Measurements from ENCODE around the gene ANO1. TPM values are rescaled to one million over a fixed set of nuclear protein-coding genes. Genes with fewer than 3 reads are reported as not detected.

ANO1 gene
- total RNA-seq, 2 donors from 2014 or later: 10.2 to 29.4 TPM

DNA sequence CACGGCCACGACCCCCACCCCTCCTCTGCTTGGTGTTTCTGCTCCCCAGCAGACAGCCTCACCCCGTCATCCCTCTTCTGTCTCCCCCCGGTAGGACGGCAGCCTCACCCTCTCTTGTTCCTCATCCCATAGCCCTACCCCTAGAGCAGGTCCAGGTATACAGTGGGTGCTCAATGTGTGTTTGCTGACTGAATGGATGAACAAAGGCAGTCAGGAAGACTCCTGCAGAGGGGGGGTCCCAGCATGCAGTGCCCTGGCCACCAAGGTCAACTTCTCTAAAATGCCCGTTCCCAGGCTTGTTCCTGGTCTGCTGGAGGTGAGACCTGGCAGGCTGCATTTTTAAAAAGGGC is 90.3 kb downstream of the ANO1 start:
- H3K4me1 ChIP-seq: no peaks in the 10 kb centered on the region
- no peak overlapping the region for H3K27ac ChIP-seq
- no peak overlapping the region for H3K4me3 ChIP-seq
- TF ChIP-seq, protein P1, sequence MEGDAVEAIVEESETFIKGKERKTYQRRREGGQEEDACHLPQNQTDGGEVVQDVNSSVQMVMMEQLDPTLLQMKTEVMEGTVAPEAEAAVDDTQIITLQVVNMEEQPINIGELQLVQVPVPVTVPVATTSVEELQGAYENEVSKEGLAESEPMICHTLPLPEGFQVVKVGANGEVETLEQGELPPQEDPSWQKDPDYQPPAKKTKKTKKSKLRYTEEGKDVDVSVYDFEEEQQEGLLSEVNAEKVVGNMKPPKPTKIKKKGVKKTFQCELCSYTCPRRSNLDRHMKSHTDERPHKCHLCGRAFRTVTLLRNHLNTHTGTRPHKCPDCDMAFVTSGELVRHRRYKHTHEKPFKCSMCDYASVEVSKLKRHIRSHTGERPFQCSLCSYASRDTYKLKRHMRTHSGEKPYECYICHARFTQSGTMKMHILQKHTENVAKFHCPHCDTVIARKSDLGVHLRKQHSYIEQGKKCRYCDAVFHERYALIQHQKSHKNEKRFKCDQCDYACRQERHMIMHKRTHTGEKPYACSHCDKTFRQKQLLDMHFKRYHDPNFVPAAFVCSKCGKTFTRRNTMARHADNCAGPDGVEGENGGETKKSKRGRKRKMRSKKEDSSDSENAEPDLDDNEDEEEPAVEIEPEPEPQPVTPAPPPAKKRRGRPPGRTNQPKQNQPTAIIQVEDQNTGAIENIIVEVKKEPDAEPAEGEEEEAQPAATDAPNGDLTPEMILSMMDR (IDR thresholded peaks at IDR 0.05): no peak
- H3K36me3 ChIP-seq: no peaks in the 10 kb centered on the region
- DNase-seq (ENCODE audit: low spot score): no peak
- no peaks in the 10 kb centered on the region for H3K9me3 ChIP-seq
- no peaks in the 10 kb centered on the region for H3K27me3 ChIP-seq

GRCh38 chr11:70169127-70169526 is 91.0 kb downstream of the ANO1 start:
- H3K4me1 ChIP-seq: no peaks in the 10 kb centered on the region
- no peaks in the 10 kb centered on the region for H3K36me3 ChIP-seq
- H3K27ac ChIP-seq: no peak overlapping the region
- H3K27me3 ChIP-seq: no peaks in the 10 kb centered on the region
- TF ChIP-seq, protein P1 (IDR thresholded peaks at IDR 0.05): no peak
- no peak overlapping the region for H3K4me3 ChIP-seq
- DNase-seq (ENCODE audit: low spot score): no peak
- no peaks in the 10 kb centered on the region for H3K9me3 ChIP-seq

DNA sequence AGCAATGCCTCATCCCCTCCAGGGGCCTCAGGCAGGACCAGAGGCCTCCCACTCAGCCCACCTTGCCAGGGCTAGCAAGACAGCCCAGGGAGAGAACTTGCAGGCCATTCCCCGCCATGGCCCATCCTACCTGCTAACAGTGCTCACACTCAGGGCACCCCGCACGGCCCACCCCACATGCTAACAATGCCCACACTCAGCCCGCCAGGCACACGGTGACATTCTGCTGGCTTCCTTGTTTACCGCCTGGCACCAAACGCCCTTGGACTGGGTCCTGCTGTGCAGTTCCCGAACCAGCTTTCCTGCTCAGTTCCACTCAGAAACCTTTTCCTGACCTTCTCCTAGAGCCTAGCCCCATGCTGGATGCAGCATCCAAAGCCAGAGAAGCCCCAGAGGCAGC is 91.5 kb downstream of the ANO1 start:
- Histone ChIP-seq H3K27ac (no peak overlapping the region), H3K27me3 (no peaks in the 10 kb centered on the region), H3K4me3 (no peak overlapping the region), H3K9me3 (no peaks in the 10 kb centered on the region), H3K36me3 (no peaks in the 10 kb centered on the region), H3K4me1 (no peaks in the 10 kb centered on the region)
- no peak for DNase-seq (ENCODE audit: low spot score)
- TF ChIP-seq, protein P1 (IDR thresholded peaks at IDR 0.05): no peak

DNA sequence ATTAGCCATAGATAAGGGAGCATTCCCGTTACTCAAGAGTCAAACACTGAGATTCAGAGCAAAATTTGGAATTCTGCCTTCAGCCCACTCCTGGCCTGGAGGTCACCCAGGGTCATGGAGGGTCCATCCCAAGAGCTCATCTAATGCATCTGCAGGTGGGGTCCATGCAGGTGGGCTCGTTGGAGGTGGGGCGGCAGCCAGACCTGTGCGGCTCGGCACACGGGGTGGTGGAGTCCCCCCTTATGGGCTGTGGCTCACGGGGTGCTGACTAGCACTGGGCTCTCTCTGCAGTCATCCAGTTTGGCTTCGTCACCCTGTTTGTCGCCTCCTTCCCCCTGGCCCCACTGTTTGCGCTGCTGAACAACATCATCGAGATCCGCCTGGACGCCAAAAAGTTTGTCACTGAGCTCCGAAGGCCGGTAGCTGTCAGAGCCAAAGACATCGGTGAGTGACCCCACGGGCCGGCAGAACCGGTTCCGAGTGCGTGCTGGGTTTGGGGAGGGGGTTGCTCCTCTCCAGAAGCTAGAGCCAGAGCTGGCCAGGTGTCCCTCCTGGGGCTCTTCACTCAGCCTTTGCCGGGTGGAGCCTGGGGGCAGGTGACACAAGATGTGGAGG is 92.6 kb downstream of the ANO1 start:
- Histone ChIP-seq H3K4me1 (no peaks in the 10 kb centered on the region), H3K4me3 (no peak overlapping the region), H3K9me3 (no peaks in the 10 kb centered on the region), H3K27me3 (no peaks in the 10 kb centered on the region), H3K36me3 (no peaks in the 10 kb centered on the region), H3K27ac (no peak overlapping the region)
- DNase-seq (ENCODE audit: low spot score): no peak
- TF ChIP-seq, protein P1 (IDR thresholded peaks at IDR 0.05): no peak

- no peak for DNase-seq (ENCODE audit: low spot score)
- no peaks in the 10 kb centered on the region for H3K4me1 ChIP-seq
- TF ChIP-seq, protein P1 (IDR thresholded peaks at IDR 0.05): no peak
- H3K36me3 ChIP-seq: no peaks in the 10 kb centered on the region
- H3K27ac ChIP-seq: no peak overlapping the region
- no peak overlapping the region for H3K4me3 ChIP-seq
- no peaks in the 10 kb centered on the region for H3K27me3 ChIP-seq
- H3K9me3 ChIP-seq: no peaks in the 10 kb centered on the region
Observed at GRCh38 chr11:70173018-70173417, 94.9 kb downstream of the ANO1 start.

- no peak for DNase-seq (ENCODE audit: low spot score)
- TF ChIP-seq, protein P1 (IDR thresholded peaks at IDR 0.05): no peak
- Histone ChIP-seq H3K27ac (no peak overlapping the region), H3K36me3 (no peaks in the 10 kb centered on the region), H3K4me1 (no peaks in the 10 kb centered on the region), H3K27me3 (no peaks in the 10 kb centered on the region), H3K4me3 (no peak overlapping the region), H3K9me3 (no peaks in the 10 kb centered on the region)
Observed at GRCh38 chr11:70174547-70175235, 96.6 kb downstream of the ANO1 start.

All from right atrium auricular region (tissue), 2 donors.